SIG-M5 treated with dmso at 0.1 percent for 504 hours (cell line): ENCODE data around the gene RAD51D.
"Not testable (repeated sequence)": the region's sequence is repeated elsewhere in the genome, so short reads cannot be mapped to it uniquely, and the experiment has no call there.

Experiments
- DNase-seq: peaks from one replicate; lab custom pipeline; 2025; ENCODE audit not compliant: unreplicated experiment; lab: John Stamatoyannopoulos, UW

RAD51D gene

DNA sequence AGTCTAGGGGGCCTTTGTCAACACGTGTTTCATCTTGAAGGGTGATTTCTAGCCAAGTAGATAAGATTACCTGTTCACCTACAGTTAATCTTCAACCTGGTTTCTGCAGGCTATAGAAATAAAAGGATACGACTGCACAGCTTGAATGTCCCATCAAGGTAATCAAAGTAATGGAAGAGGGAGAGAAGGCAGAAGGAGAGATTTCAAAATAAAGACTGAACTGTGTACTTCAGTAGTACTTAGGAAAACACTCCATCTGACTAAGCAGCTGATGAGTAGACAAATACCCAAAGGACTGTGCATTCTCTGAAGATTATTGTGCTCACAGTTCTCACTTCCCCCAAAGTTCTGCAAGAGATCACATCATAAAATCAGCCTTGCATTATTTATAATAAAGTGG, 50.3 kb downstream of the RAD51D start:
- DNase-seq = no peak

DNA sequence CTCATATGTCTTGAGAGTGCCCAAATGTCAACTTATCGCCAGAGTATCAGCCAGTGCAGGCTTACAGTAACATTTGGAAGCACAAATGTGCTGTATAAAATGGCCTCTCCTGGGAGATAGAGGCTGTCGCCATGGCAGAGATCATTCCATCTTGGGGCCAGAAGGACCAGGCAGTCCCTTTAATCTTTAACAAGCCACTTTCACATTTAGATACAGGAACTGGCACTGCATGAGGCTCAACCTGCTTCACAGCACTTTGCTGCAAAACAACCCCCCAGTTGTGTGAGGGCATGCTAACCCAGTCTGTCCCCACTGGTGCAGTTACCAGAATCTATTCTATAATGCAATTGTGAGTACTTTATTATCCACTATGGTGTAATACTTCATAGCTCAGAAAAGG, 51.4 kb downstream of the RAD51D start:
- no peak for DNase-seq

DNA sequence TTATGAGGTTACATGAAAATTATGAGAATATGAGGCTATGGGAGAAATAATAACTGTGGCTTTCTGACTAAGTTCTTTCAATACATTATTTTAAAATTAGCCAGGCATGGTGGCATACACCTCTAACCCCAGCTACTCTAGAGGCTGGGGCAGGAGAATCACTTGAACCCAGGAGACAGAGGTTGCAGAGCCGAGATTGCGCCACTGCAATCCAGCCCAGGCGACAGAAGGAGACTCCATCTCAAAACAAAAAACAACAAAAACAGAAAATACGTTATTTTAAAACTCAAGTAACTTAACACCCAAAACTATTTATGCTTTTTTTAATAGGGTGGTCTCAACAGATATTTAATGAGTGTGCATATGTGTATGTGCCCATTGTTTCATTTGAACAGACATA, 53.8 kb downstream of the RAD51D start:
- DNase-seq = no peak

DNA sequence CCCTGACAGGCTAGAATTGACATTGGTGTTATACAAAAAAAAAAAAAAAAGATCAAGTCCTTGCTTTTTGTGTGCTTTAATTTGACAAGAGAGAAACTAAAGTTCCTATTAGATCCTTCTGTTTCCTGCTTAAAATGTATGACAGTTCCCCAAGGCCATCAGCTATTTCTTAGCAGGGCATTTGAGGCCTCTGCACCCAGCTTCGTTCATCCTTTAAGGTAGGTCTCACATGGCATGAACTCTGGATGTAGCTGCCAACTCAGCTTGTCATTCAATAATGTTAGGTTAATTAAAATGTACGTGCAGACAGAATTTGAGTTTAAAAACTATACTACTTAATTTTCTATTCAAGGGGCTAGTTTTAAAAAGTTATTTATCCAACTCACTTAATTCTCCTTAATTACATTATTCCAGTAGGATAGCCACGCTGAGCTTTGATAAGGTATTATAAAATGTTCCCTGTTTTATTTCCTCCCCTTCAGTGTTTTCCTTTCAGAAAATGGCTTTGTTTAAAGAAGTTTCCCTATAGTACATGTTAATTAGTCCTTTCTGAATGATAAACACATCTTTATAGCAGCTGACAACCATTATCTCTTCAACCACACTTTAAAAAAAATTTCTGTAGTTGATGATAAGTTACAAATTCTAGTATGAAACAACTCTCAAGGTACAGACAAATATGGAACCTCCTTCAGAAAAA, 55.0 kb downstream of the RAD51D start:
- no peak for DNase-seq

DNA sequence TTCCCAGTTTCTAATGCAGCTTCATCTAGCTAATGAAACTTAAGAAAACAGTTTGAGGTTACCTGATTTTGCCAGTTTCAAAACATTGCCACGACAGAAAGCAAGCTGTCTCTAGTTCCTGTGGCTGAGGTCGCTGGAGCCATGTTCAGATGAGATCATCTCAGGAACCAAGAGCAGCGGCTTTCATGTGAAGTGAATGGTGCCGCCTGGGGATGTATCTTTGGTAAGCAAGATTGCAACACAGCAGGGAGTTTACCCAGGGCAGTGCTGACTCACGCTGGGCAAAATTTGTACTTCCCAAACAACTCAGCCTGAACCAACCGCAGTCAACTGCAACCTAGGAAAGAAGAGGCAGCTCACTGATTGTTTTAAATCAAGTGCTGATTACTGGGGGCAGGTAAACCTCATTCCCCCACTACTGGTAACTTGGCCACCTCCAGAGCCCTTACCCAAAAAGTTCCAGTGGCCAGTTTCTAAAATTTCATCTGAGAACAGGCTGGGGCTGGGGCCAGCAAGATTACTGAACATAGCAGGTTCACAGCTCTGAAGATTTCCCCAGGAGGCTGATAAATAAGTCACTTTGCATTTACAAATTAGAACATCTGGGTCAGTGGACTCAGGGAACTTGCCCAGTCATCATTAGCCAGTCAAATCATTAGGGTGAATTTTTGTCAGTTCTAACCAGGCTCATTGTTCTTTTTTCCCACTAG, 56.0 kb downstream of the RAD51D start, which contains the start of gene RFFL:
Gene RFFL, minus strand, starts transcription at position 194 of the 710 bp plus-strand sequence. CDS start 37,154 bp downstream, outside the sequence.
- DNase-seq = peak; percentile 99

DNA sequence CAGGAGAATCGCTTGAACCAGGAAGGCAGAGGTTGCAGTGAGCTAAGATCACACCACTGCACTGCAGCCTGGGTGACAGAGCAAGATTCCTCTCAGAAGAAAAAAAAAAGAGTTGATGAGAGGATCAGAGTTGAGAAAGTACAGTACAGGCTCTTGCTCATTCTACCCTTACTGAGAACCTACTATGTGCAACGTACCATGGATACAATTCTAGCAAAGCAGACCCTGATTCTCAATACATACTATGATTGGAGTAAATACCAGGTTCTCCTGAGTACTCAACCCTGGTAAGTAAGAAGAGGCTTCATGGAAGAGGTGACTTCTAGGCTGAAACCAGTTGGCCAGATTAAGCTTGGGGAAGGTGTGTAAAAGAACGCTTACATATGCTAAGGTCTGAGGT, 57.4 kb downstream of the RAD51D start:
- DNase-seq = no peak

DNA sequence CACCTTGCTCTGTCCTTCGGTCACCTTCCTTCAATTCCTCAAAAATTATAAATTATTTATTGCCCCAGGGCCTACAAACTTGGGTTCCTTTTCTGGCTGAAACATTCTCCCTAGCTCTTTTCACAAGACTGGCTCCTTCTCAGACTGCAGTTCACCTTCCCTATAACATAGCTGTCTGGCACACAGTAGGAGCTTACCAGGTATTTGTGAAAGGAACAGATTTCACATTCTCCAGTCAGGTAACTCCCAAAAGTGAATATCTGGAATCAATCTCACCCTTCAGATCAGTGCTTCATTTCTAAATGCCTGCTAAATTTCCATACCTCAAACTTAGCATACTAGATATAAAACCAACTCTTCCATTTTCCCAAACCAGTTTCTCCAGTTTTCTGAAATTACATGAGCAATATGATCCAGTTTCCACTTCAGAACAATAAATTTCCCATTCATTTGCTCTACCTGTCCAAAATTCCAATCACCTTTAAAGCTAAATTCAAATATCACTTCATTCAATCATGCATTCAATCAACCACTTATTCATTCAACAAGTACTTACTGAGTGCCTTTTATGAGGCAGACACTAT, 62.2 kb downstream of the RAD51D start:
- peak; percentile 13 for DNase-seq

DNA sequence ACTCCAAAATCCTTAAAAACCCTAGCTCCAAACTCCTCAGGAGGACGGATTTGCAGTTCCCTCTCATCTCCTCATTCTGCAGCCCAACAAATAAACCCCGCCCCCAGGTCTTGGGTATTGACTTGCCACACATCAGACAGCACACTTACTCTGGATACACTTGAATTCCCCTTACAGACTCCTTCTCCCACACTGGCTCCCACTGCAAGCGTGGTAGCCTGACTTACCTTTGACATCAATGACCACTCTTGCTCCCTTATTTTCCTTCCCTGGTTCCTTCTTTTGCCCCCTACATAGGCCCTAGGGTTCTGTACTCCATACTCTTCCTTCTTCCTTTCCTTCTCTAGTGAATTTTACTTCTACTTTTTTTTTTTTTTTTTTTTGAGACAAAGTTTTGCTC, 63.6 kb downstream of the RAD51D start:
- no peak for DNase-seq

DNA sequence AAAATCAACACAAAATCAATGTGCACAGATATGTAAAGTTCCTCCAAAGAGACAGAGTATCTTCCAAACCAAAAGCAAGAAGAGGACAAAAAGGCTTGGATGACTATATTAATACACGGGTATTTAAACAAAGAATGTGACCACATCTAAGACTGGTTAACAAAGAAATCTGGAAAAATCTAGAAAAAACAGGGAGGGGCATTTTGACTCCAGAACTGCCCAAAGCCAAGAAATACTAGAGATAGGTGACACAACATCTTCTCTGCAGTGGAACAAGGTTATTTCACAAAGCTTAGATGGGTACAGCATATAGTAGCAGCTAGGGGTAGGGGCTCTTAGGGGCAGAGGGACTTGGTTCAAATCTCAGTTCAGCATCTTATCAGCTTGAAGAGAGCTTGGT, 66.5 kb downstream of the RAD51D start:
- DNase-seq = no peak

DNA sequence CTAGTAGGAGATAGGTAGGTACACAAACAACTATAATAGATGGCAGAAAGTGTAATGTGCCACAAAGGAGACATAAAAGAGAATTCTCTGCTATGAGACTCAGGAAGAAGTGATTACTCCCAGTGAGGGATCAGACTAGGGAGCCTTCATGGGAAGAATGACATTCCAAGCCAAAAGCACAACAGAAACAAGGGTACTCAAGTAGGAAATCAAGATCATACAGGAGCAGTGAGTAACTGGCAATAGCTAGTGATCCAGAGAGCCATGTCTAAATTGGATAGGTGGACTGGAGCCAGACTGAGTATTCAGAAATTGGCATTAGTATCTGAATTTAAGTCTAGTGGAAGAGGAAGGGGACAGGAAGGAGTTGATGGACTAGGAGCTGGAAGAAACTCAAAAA, 66.9 kb downstream of the RAD51D start:
- DNase-seq = no peak

DNA sequence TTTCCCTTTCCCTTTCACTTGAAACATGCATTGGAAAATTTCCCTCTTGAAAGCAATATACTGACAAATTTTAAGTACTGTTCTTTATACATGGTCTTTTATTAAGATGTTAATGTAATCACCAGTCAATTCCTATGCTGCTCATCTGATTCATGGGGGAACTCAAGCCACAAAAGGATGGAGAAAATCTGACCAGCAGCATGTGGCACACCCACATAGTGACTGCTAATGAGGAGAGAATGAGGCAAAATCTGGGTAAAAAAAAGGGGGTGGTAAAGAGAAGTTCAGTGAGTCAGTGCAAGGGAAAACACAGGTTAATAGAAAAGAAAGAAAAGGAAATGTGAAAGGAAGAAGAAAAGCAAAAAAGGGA, 67.4 kb downstream of the RAD51D start:
- DNase-seq = no peak

DNA sequence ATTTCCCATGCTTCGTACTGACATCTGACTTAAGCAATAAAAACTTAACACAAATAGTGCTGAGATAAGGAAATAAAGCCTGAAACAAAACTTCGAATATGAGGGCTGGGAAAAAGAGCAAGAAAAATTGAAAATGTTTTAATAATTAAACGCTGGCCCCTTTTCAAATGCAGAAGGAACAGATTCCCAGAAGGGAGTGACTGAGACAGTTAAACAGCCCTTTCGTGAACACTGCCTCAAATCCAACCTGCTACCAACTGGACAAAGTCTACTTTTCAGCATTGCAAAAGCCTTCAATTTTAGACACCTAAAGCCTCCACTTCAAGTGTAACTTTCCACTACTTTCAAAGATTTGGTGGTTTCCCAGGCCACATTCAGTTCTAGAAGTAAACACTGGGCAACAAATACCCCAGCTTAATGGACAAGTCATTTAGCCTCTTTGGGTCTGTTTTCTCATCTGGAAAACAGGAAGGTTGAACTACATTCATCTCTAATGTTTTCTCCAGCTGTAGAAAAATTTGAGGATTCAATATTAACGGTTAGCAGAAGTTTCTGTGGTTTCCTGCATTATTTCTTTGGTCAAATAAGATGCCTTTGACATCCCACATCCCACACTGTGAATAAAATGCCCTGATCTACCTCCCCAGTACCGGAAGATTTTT, 68.0 kb downstream of the RAD51D start:
- DNase-seq = no peak

DNA sequence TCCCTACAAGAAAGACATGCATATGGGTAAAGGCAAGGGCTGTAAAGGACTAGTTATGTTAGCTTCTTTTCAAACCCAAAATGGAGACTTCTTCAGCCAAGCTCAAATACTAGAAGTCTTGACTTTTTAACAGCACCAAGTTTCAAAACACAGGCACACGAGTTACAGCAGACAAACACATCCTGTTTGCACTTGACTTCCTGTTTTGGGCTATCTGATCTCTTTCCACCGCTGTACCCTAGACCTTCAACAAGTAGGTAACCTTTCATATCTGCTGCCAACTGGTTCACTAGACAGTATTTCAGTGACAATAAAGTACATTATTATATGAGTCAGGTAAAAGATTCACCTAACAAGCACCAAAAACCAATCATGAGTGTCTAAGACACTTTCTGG, 68.5 kb downstream of the RAD51D start:
- peak; percentile 75 for DNase-seq

DNA sequence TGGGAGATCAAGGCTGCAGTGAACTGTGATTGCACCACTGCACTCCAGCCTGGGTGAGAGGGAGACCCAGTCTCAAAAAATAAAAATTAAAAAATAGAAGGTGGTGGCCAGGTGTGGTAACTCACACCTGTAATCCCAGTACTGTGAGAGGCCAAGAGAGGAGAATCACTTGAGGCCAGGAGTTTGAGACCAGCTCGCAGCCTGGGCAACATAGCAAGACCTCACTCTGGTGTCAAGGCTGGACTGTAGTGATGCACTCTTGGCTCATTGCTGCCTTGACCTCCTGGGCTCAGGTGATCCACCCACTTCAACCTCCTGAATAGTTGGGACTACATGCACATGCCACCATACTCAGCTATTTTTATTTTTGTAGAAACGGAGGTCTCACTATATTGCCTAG, 69.5 kb downstream of the RAD51D start:
- no peak for DNase-seq

DNA sequence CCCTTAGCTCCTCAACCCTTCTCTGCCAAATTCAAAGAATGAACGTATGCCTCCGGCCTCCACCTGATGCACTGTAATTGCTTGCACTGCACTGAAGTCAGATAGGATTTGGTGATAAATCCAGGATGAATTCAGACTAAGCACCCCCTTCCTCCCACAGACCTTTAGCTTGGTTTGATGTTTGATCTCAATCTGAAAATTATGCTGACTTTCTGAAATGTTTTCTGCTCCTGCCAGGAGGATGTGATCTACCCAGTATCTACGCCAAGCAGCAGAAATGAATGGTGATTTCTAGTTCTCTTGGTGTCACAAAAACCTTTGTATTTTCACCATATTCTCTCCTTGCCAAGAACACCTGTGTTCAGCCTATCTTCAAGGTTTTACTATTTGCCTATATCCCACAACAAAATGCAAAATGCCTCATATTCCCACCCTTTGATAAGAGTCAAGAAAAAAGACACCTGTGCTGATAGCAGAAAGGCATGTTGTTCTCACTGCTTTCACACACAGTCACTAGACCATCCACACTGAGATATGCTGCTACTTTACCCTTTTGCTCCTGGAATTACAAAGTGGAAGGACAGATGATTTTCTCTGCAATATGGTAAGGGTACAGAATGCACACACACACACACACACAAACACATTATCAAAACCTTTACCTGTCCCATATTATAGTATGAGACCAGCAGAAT, 70.8 kb downstream of the RAD51D start:
- no peak for DNase-seq

DNA sequence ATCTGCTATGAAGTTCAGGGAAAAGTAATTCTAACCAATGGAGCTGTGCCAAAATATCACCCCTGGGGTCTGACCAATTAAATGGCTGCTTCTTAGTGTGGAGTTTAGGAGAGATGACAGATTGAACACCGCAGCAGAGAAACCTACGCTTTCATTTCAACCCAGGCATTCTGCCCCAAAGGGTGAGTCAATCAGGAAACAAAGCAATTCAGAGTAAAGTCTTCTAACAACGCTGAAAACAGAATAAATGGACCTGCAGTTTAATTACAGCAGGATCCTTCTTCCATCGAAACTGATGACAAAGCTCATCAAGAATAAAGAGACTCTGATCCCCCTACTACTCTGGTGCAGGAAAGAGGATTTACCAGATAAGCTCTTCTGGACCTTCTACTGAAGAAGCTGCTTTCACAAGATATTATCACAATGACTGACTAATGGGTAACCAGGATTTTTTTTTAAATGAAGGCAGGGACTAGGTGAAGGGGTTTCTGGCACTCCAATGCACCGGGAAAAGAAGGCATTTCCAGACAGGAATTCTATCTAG, 72.8 kb downstream of the RAD51D start:
- DNase-seq = no peak

DNA sequence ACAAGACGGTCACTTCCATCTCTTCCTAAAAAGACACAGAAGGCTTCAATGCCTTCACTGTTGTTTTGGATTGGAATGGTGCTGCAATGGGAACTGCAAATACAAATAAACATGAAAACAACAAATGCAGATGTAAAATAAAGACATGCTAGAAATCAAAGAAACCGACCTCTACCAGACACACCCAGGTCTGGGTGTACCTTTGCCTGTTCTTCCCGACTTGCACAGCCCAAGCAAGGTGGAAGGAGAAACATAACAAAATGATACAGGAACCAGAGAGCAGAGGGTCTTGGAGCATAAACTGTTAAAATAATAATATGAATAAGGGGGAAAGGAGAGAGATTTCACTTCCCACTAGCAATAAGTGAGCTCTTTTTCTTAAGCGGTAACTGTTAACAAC, 73.4 kb downstream of the RAD51D start:
- DNase-seq = no peak

DNA sequence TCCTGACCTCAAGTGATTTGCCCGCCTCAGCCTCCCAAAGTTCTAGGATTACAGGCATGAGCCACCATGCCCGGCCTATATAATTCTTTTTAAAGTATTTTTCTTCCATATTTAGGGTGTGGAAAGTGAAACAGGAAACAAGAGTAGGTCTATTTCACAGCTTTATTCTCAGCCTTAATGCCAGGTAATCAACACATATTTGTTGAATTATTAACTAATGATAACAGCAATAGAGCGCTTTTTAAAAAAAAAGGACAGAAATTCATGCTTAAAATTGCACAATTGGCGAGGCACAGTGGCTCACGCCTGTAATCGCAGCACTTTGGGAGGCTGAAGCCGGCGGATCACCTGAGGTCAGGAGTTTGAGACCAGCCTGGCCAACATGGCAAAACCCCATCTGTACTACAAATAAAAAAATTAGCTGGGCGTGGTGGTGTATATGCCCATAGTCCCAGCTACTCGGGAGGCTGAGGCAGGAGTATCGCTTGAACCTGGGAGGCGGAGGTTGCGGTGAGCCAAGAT, 74.1 kb downstream of the RAD51D start:
- DNase-seq = not testable (repeated sequence)

DNA sequence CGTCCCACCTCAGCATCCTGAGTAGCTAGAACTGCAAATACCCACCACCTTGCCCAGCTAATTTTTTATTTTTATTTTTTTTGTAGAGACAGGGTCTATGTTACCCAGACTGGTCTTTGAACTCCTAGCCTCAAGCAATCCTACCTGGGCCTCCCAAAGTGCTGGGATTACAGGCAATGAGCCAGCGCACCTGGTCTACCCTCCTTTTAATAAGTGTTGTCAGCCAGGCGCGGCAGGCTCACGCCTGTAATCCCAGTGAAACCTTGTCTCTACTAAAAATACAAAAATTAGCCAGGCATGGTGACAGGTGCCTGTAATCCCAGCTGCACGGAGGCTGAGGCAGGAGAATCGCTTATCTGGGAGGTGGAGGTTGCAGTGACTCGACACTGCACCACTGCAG, 75.5 kb downstream of the RAD51D start:
- DNase-seq = no peak
